HCT116 (cell line): ENCODE measurements around the gene SMARCD1. TPM values are rescaled to one million over a fixed set of nuclear protein-coding genes. Genes with fewer than 3 reads are reported as not detected.

Experiments used
- ATAC-seq: fragments of 200-7000 bp; cut with Tn5 transposase; 2 replicates; pipeline ENCODE4 v1.9.1; 2020; ENCODE audit warnings: mild to moderate bottlenecking, moderate library complexity
- BruUV-seq: library from RNA; stranded (reverse); fragments of 400-500 nt; replicated peaks from 2 replicates; lab custom pipeline; 2021; lab: Mats Ljungman, UMichigan
- CTCF ChIA-PET: fragments of 300-600 bp; sonication (Branson Sonifier 250); formaldehyde crosslinking; loops from one replicate; lab custom pipeline; 2021; ENCODE audit warnings: antibody characterized with exemption; lab: Charles Lee
- POLR2A ChIA-PET: fragments of 300-600, 350-600 bp; sonication (Branson Sonifier 250); formaldehyde crosslinking; loops from one replicate; lab custom pipeline; 2021; ENCODE audit warnings: antibody characterized with exemption; lab: Charles Lee
- RAD21 ChIA-PET, 2 experiments: fragments of 300-600 bp; sonication (Branson Sonifier 250); formaldehyde crosslinking; loops; one replicate each; lab custom pipeline; 2023; ENCODE audit warnings: low total read pairs in 2 of 2; ENCODE audit not compliant: uncharacterized antibody in 2 of 2, unreplicated experiment in 2 of 2, low non-redundant PET in 1 of 2; lab: Charles Lee
- DNase-seq: peaks from one replicate; pipeline ENCODE4 v3.0.0-alpha.2; 2010; ENCODE audit warnings: low read depth, low spot score
- H2AFZ ChIP-seq: fragments of 200-600 bp; shearing (Covaris generic), sonication (generic); 2 replicates; pipeline ENCODE4 v1.6.1; 2017; ENCODE audit warnings: low read depth, mixed run types, mixed read lengths, antibody characterized with exemption, low read length; ENCODE audit not compliant: poor library complexity, severe bottlenecking
- H3K27ac ChIP-seq: 2 replicates; pipeline ENCODE4 v1.5.1; 2012; ENCODE audit warnings: low read depth, low read length
- H3K27me3 ChIP-seq: fragments of 200-600 bp; sonication (generic); 2 replicates; pipeline ENCODE4 v1.6.1; 2016; ENCODE audit warnings: mixed run types, low read length, mixed read lengths; ENCODE audit not compliant: insufficient read depth
- H3K36me3 ChIP-seq, 2 experiments: fragments of 200-500 bp in 1 of 2; fragments of 200-600 bp in 1 of 2; sonication (Bioruptor generic) in 1 of 2; sonication (generic) in 1 of 2; 2 replicates each; pipeline versions ENCODE4 v1.5.1 to v1.6.1; 2014 to 2016; ENCODE audit warnings: low read length in 2 of 2, inconsistent platforms in 1 of 2, mixed read lengths in 1 of 2, mixed run types in 1 of 2; ENCODE audit not compliant: insufficient read depth in 2 of 2, control insufficient read depth in 1 of 2
- H3K4me1 ChIP-seq, 2 experiments: fragments of 200-600 bp in 1 of 2; sonication (generic) in 1 of 2; 2 replicates each; pipeline versions ENCODE4 v1.5.1 to v1.6.1; 2012 to 2017; ENCODE audit warnings: low read length in 2 of 2, inconsistent platforms in 1 of 2, mild to moderate bottlenecking in 1 of 2, mixed read lengths in 1 of 2, mixed run types in 1 of 2, moderate library complexity in 1 of 2; ENCODE audit not compliant: insufficient read depth in 2 of 2, control insufficient read depth in 1 of 2
- H3K4me2 ChIP-seq: fragments of 200-600 bp; sonication (generic); 2 replicates; pipeline ENCODE4 v1.6.1; 2017; ENCODE audit warnings: mixed run types, low read length, mixed read lengths
- H3K4me3 ChIP-seq, 2 experiments: fragments of 200-600 bp in 1 of 2; sonication (generic) in 1 of 2; replicated peaks in 1 of 2; 2 replicates each; pipeline ENCODE4 v1.5.1; 2011 to 2016; ENCODE audit warnings: low read length in 2 of 2, control low read depth in 1 of 2, low read depth in 1 of 2, mild to moderate bottlenecking in 1 of 2, mixed read lengths in 1 of 2, mixed run types in 1 of 2
- H3K79me2 ChIP-seq: fragments of 200-600 bp; sonication (generic); 2 replicates; pipeline ENCODE4 v1.6.1; 2017; ENCODE audit warnings: mild to moderate bottlenecking, mixed run types, low read length, moderate library complexity, mixed read lengths; ENCODE audit not compliant: insufficient read depth
- H3K9ac ChIP-seq: fragments of 200-600 bp; sonication (generic); 2 replicates; pipeline ENCODE4 v1.6.1; 2016; ENCODE audit warnings: low read length, mixed read lengths
- H3K9me2 ChIP-seq: fragments of 200-600 bp; sonication (generic), shearing (Covaris generic); 2 replicates; pipeline ENCODE4 v1.6.1; 2017; ENCODE audit warnings: mixed run types, mild to moderate bottlenecking, moderate library complexity; ENCODE audit not compliant: insufficient read depth
- H3K9me3 ChIP-seq, 2 experiments: fragments of 200-500 bp in 1 of 2; fragments of 200-600 bp in 1 of 2; sonication (Bioruptor generic) in 1 of 2; sonication (generic) in 1 of 2; 2 replicates each; pipeline ENCODE4 v1.6.1; 2014 to 2017; ENCODE audit warnings: low read length in 2 of 2, mixed read lengths in 2 of 2, inconsistent platforms in 1 of 2, low read depth in 1 of 2, mild to moderate bottlenecking in 1 of 2, mixed run types in 1 of 2, moderate library complexity in 1 of 2; ENCODE audit not compliant: control insufficient read depth in 1 of 2, insufficient read depth in 1 of 2
- H4K20me1 ChIP-seq: fragments of 200-600 bp; sonication (generic), shearing (Covaris generic); 2 replicates; pipeline ENCODE4 v1.6.1; 2017; ENCODE audit warnings: mixed run types, mild to moderate bottlenecking, moderate library complexity; ENCODE audit not compliant: insufficient read depth
- CEBPB ChIP-seq: IDR thresholded peaks from 2 replicates; pipeline ENCODE4 v1.6.1; 2012; ENCODE audit warnings: low read depth
- CTCF ChIP-seq, 3 experiments: fragments of 200-600 bp in 1 of 3; sonication (generic) in 1 of 3; IDR thresholded peaks in 2 of 3; conservative IDR thresholded peaks in 1 of 3; 2 replicates each; pipeline ENCODE4 v1.5.1; 2012 to 2017; ENCODE audit warnings: low read depth in 2 of 3, low read length in 2 of 3, antibody characterized with exemption in 1 of 3, borderline replicate concordance in 1 of 3, control low read depth in 1 of 3, mild to moderate bottlenecking in 1 of 3, mixed read lengths in 1 of 3, mixed run types in 1 of 3, moderate library complexity in 1 of 3; ENCODE audit not compliant: insufficient read depth in 1 of 3
- ELF1 ChIP-seq: IDR thresholded peaks from 2 replicates; pipeline ENCODE4 v1.6.1; 2012; ENCODE audit warnings: low read depth, borderline replicate concordance
- SRF ChIP-seq: IDR thresholded peaks from 2 replicates; pipeline ENCODE4 v1.6.1; 2012; ENCODE audit warnings: low read depth
- YY1 ChIP-seq: IDR thresholded peaks from 2 replicates; pipeline ENCODE4 v1.6.1; 2011; ENCODE audit warnings: low read length, low read depth, moderate library complexity, mild to moderate bottlenecking; ENCODE audit not compliant: insufficient replicate concordance; ENCODE audit errors: extremely low read depth
- intact Hi-C: fragments of 100-400 bp; cut with micrococcal nuclease; formaldehyde crosslinking; loops from 2 replicates; pipeline ENCODE4 v1.10.0; 2022
- total RNA-seq: library from RNA; stranded (reverse); gene quantifications from one replicate; pipeline ENCODE4 v1.2.1, GENCODE V29; 2021; ENCODE audit not compliant: unreplicated experiment

The SMARCD1 gene
- total RNA-seq, 1 experiment from 2014 or later, result 64.8 TPM

GRCh38 chr12:50107416-50108268 is 22.5 kb downstream of the SMARCD1 start:
- BruUV-seq, result no TSS peak
- POLR2A ChIA-PET, result no interaction called here
- Histone ChIP-seq H2AFZ (no peak overlapping the region), H3K79me2 (peaks cover 5% of the 10 kb centered on the region), H3K27ac (no peak overlapping the region), H3K9me2 (no peaks in the 10 kb centered on the region), H3K4me3 (no peak overlapping the region), H3K36me3 (no peaks in the 10 kb centered on the region), H3K9ac (no peak overlapping the region), H4K20me1 (no peaks in the 10 kb centered on the region), H3K9me3 (no peaks in the 10 kb centered on the region), H3K4me2 (no peak overlapping the region), H3K27me3 (no peaks in the 10 kb centered on the region), H3K4me1 (peaks cover 25 to 31% of the 10 kb centered on the region in 2 experiments)
- TF ChIP-seq SRF (no peak), ELF1 (no peak), YY1 (no peak), CTCF (IDR thresholded peaks at IDR 0.05 in 2 of 3, conservative IDR thresholded peaks at IDR 0.05 in 1 of 3; ENCODE audit: borderline replicate concordance in 1 of 3, insufficient read depth in 1 of 3, low read depth in 2 of 3, low read length in 2 of 3) (no peak)
- intact Hi-C loops, result no loop called here
- DNase-seq, result no peak
- RAD21 ChIA-PET, result no interaction called here
- CTCF ChIA-PET, result interaction anchor here (1.0 kb wide), 1 partner anchor 141 kb away, joined by 3 read pairs; no protein-coding TSS in a partner anchor
- ATAC-seq, result no peak

- BruUV-seq, result no TSS peak
- H3K9me3 ChIP-seq, result no peaks in the 10 kb centered on the region
- TF ChIP-seq CEBPB, result no peak
- H3K9me2 ChIP-seq, result no peaks in the 10 kb centered on the region
- H3K9ac ChIP-seq, result no peak overlapping the region
- H3K79me2 ChIP-seq, result peaks cover 20% of the 10 kb centered on the region
- ATAC-seq (no peak), DNase-seq (no peak)
- CTCF ChIA-PET, result interaction anchor here (1.3 to 3.8 kb wide), 2 partner anchors 24 to 205 kb away, joined by 10 to 33 read pairs; partner anchors contain the start of gene SMARCD1
- H4K20me1 ChIP-seq, result no peaks in the 10 kb centered on the region
- H3K36me3 ChIP-seq, result no peaks in the 10 kb centered on the region
- H3K4me1 ChIP-seq, result peaks cover 20 to 25% of the 10 kb centered on the region in 2 experiments
- H2AFZ ChIP-seq, result no peak overlapping the region
- intact Hi-C loops, result no loop called here
- RAD21 ChIA-PET, result no interaction called here
- H3K27me3 ChIP-seq, result no peaks in the 10 kb centered on the region
- POLR2A ChIA-PET, result no interaction called here
- no peak overlapping the region for H3K4me3 ChIP-seq
- H3K4me2 ChIP-seq, result no peak overlapping the region
- H3K27ac ChIP-seq, result no peak overlapping the region; the same call in 1 of the 2 replicates
Measured at GRCh38 chr12:50109319-50109718, 24.2 kb downstream of the SMARCD1 start.
